NB4 (cell line): ENCODE data around the gene FMR1.

Source experiments
- DNase-seq: peaks from one replicate; pipeline ENCODE4 v3.0.0; 2010; ENCODE audit warnings: low read depth
- H3K4me3 ChIP-seq: one replicate; pipeline ENCODE4 v1.5.1; 2011; ENCODE audit warnings: mild to moderate bottlenecking, low read depth, low read length, moderate library complexity
- CTCF ChIP-seq: IDR thresholded peaks from one replicate; pipeline ENCODE4 v1.5.1; 2012; ENCODE audit warnings: low read depth, low read length
- MAX ChIP-seq: IDR thresholded peaks from 2 replicates; pipeline ENCODE4 v1.6.1; 2011; ENCODE audit warnings: low read depth, low read length
- MYC ChIP-seq: IDR thresholded peaks from 2 replicates; pipeline ENCODE4 v1.6.1; 2011; ENCODE audit warnings: low read depth, low read length
- POLR2A ChIP-seq: IDR thresholded peaks from 2 replicates; pipeline ENCODE4 v1.6.1; 2011; ENCODE audit warnings: mild to moderate bottlenecking; ENCODE audit not compliant: insufficient read length; ENCODE audit errors: extremely low read depth

Gene FMR1

GRCh38 chrX:147910607-147911006, 1.1 kb upstream of the FMR1 start:
- no peak overlapping the region for H3K4me3 ChIP-seq
- TF ChIP-seq MYC, result no peak
- no peak for TF ChIP-seq CTCF
- no peak for TF ChIP-seq MAX
- TF ChIP-seq POLR2A, result no peak
- no peak for DNase-seq

- peak; percentile 60 for DNase-seq
- H3K4me3 ChIP-seq, result peak overlapping the region; percentile 82
- TF ChIP-seq CTCF (no peak), MAX (no peak), MYC (no peak), POLR2A (no peak)
Observed at GRCh38 chrX:147912093-147912801, 528 bp downstream of the FMR1 start.

- TF ChIP-seq MYC (no peak), CTCF (no peak)
- DNase-seq, result no peak
- peak overlapping the region; percentile 82 for H3K4me3 ChIP-seq
Observed at GRCh38 chrX:147913570-147913969, 1.9 kb downstream of the FMR1 start.

- peak overlapping the region; percentile 82 for H3K4me3 ChIP-seq
- TF ChIP-seq CTCF (no peak), MYC (no peak), MAX (no peak), POLR2A (no peak)
- no peak for DNase-seq
Observed at GRCh38 chrX:147914591-147914990, 2.9 kb downstream of the FMR1 start.

- H3K4me3 ChIP-seq, result no peak overlapping the region
- DNase-seq, result no peak
- no peak for TF ChIP-seq MAX
- no peak for TF ChIP-seq MYC
Observed at GRCh38 chrX:147916375-147916968, 4.8 kb downstream of the FMR1 start.

- H3K4me3 ChIP-seq, result no peak overlapping the region
- DNase-seq, result no peak
- no peak for TF ChIP-seq MYC
- no peak for TF ChIP-seq MAX
- TF ChIP-seq CTCF, result no peak
- TF ChIP-seq POLR2A, result no peak
Observed at GRCh38 chrX:147917700-147918695, 6.3 kb downstream of the FMR1 start.
